HG03460 (cell line): ENCODE data around the gene ORAI2.
A peak's percentile ranks its signal among the peaks of the same experiment; 100 is the strongest.
"Not testable (repeated sequence)": the region's sequence is repeated elsewhere in the genome, so short reads cannot be mapped to it uniquely, and the experiment has no call there.

Experiments used
- ATAC-seq: cut with Tn5 transposase; IDR thresholded peaks from one replicate; pipeline ENCODE4 v1.9.1; 2021; ENCODE audit not compliant: unreplicated experiment

Gene ORAI2

DNA sequence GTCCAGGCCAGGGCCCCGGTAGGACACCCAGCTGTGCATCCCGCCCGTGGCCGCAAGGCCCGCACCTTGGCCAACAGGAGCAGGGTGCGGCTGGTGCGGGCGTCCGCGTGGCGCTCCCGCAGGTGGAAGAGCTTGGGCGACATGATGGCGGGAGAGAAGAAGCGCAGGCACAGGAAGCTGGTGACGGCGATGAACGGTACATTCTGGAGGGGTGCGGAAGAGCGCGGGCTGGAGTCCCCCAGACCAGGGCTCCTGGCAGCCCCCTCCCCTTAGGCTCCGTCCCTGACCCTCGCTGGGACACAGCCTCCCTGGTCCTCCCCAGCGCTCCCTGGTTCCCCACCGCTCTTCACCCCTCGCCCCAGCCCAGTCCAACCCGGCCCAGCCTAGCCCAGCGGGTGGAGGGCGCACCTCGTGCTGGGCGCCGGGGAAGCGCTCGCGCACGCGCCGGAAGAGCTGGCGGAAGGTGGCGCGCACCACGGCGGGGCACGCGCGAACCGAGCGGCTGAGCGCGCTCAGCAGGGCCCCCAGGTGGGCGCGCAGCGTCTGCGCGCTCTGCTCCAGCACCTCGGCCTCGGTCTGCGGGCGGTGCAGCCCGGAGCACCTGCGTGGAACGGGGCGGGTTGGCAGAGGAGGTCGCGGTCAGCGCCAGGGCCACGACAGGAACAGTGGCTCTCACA, 61.2 kb downstream of the ORAI2 start:
- peak; percentile 63 for ATAC-seq

DNA sequence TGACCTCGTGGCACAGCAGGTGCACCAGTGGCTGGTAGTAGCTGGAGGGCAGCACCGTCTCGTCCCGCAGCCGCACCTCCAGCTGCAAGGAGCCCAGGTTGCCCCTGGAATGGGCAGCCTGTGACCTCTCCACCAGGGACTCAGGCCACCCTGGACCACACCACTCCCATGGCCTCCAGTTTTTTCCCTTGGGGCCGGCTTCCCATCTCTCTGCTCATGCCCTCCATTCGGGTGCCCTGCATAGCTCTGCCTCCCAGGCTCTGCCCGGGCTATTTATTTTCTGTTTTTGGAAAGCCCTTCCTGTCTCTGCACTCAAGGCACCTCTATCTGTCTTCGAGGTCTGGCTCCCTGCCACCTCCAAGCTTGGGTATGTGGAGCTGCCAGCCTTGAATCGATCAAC, 63.5 kb downstream of the ORAI2 start:
- ATAC-seq, result not testable (repeated sequence)

DNA sequence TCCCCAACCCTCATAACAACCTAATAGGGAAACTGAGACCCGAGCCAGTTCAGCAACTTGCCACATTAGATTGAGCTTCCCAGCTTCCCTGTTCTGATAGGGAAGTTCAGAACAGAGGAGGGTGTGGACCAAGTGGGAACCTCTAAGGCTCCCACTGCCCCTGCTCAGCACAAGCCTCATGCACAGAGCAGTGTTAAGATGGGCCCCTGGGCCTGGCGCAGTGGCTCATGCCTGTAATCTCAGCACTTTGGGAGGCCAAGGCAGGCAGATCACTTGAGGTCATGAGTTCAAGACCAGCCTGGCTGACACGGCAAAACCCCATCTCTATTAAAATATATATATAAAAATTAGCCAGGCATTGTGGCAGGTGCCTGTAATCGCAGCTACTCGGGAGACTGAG, 63.9 kb downstream of the ORAI2 start:
- ATAC-seq, result not testable (repeated sequence)

DNA sequence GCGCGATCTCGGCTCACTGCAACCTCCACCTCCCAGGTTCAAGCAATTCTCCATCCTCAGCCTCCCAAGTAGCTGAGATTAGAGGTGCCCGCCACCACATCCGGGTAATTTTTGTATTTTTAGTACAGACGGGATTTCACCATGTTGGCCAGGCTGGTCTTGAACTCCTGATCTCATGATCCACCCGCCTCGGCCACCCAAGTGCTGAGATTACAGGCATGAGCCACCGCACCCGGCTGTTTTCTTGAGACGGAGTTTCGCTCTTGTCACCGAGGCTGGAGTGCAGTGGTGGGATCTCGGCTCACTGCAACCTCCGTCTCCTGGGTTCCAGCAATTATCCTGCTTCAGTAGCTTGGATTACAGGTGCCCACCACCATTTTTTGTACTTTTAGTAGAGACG, 64.9 kb downstream of the ORAI2 start:
- ATAC-seq, result not testable (repeated sequence)

DNA sequence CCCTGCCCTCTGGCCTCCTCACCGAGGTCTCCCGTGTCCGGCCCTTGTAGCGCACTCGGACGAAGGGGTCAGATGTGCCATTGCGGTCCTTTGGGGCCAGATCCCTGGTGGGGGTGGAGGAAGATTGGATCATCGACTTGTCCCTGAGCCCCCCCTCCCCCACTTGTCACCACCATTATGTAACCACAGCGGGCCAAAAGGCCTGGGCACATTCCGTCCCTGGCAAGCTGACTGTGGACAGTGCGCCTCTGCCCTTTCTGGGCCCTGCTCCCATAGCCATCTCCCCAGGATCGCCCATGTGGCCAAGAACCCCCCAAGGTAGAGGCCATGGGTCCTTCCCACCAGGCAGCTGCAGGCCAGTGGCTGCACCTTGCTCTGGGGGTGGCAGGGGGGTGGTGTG, 69.8 kb downstream of the ORAI2 start:
- not testable (repeated sequence) for ATAC-seq

DNA sequence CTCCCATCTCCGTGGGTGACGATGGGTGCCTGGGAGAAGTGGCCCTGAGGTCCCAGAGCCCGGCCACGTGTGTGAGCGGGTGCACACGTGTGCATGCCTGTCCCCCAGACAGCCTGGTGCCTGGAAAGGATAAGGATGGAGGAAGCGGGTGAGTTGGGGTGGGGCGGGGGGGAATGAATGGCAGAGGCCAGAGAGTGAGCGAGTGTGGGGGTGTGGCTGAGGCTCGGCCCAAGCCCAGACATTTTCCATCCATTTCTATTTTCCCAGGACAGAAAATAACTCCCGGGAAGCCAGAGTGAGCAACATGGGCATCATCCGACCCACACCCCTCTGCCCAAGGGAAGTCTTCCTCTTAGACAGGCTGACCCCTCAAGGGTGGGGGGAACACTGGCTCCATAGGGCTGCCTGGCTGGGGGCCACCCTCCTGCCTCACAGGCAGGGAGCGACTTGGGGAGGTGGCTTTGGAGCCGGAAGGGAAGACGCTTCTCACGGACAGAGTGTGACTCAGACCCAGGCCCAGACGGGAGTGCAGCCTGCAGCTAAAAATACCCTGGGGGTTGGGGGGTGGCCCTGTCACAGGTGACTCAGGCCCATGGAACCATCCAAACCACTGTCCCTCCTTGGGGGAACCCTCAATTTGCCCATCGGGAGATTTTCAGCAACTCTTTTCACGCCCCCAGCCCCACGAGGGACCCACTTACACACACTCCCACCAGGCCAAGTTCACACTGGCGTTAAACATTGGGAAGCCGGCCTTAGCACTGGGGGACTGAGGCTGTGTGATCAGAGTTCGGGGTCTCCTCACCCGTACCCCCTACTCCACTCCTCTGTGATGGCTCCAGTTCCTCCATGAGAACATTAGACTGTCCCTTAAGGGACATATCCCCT, 72.2 kb downstream of the ORAI2 start:
- not testable (repeated sequence) for ATAC-seq
